Measurements from ENCODE around the gene GABBR2.

- TF ChIP-seq, protein P1, sequence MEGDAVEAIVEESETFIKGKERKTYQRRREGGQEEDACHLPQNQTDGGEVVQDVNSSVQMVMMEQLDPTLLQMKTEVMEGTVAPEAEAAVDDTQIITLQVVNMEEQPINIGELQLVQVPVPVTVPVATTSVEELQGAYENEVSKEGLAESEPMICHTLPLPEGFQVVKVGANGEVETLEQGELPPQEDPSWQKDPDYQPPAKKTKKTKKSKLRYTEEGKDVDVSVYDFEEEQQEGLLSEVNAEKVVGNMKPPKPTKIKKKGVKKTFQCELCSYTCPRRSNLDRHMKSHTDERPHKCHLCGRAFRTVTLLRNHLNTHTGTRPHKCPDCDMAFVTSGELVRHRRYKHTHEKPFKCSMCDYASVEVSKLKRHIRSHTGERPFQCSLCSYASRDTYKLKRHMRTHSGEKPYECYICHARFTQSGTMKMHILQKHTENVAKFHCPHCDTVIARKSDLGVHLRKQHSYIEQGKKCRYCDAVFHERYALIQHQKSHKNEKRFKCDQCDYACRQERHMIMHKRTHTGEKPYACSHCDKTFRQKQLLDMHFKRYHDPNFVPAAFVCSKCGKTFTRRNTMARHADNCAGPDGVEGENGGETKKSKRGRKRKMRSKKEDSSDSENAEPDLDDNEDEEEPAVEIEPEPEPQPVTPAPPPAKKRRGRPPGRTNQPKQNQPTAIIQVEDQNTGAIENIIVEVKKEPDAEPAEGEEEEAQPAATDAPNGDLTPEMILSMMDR (IDR thresholded peaks at IDR 0.05): no peak
- no peak for TF ChIP-seq POLR2A (IDR thresholded peaks at IDR 0.05)
Observed at GRCh38 chr9:98634685-98635336, 73.9 kb downstream of the GABBR2 start.

Data from adrenal gland (tissue), 5 donors.